GM12878 (cell line): ENCODE data around the gene PLXNA2. TPM values are rescaled to one million over a fixed set of nuclear protein-coding genes. Genes with fewer than 3 reads are reported as not detected.

Source experiments
- ATAC-seq: fragments of 200-7000 bp; cut with Tn5 transposase; 3 replicates; pipeline ENCODE4 v1.9.1; 2020; ENCODE audit warnings: mild to moderate bottlenecking, moderate library complexity
- BruUV-seq: library from RNA; stranded (reverse); fragments of 400-500 nt; replicated peaks from 2 replicates; lab custom pipeline; 2021; lab: Mats Ljungman, UMichigan
- CTCF ChIA-PET: fragments of 300-600 bp; sonication (Branson Sonifier 250); formaldehyde crosslinking; extraction: SDS; loops from one replicate; lab custom pipeline; 2021; ENCODE audit warnings: inconsistent platforms; lab: Yijun Ruan, JAX
- POLR2A ChIA-PET: fragments of 350-600 bp; formaldehyde crosslinking; extraction: SDS; loops from one replicate; lab custom pipeline; 2021; ENCODE audit warnings: inconsistent platforms; lab: Charles Lee
- RAD21 ChIA-PET: fragments of 300-600 bp; sonication (Branson Sonifier 250); formaldehyde crosslinking; loops from one replicate; lab custom pipeline; 2023; ENCODE audit warnings: antibody characterized with exemption; ENCODE audit not compliant: unreplicated experiment; lab: Charles Lee
- SMC1A ChIA-PET: fragments of 300-600 bp; sonication (Branson Sonifier 250); formaldehyde crosslinking; loops from one replicate; lab custom pipeline; 2023; ENCODE audit not compliant: unreplicated experiment, uncharacterized antibody; lab: Charles Lee
- DNase-seq: peaks from one replicate; pipeline ENCODE4 v3.0.0-alpha.2; 2011; ENCODE audit warnings: low read depth, low spot score
- FAIRE-seq: peaks from 3 replicates; lab custom pipeline; 2011; peaks lifted over from hg19 to GRCh38; lab: Jason Lieb, UNC
- H2AFZ ChIP-seq: 2 replicates; pipeline ENCODE4 v1.6.0; 2011; ENCODE audit warnings: low read depth, low read length, control low read depth; ENCODE audit not compliant: control insufficient read depth
- H3K27ac ChIP-seq: 2 replicates; pipeline ENCODE4 v1.5.1; 2011; ENCODE audit warnings: control low read depth; ENCODE audit not compliant: control insufficient read depth, insufficient read depth
- H3K27me3 ChIP-seq, 2 experiments: replicated peaks in 1 of 2; 2 replicates each; pipeline versions ENCODE4 v1.6.0 to v1.6.1; 2011; ENCODE audit warnings: low read length in 1 of 2; ENCODE audit not compliant: control insufficient read depth in 2 of 2, insufficient read depth in 2 of 2
- H3K36me3 ChIP-seq, 2 experiments: 2 replicates each; pipeline ENCODE4 v1.5.1; 2011; ENCODE audit warnings: low read length in 1 of 2; ENCODE audit not compliant: control insufficient read depth in 2 of 2, insufficient read depth in 2 of 2
- H3K4me1 ChIP-seq: 2 replicates; pipeline ENCODE4 v1.6.1; 2011; ENCODE audit warnings: mild to moderate bottlenecking, low read length, moderate library complexity, mixed read lengths; ENCODE audit not compliant: control insufficient read depth, insufficient read depth
- H3K4me2 ChIP-seq: 2 replicates; pipeline ENCODE4 v1.6.0; 2011; ENCODE audit warnings: control low read depth; ENCODE audit not compliant: control insufficient read depth, insufficient read depth
- H3K4me3 ChIP-seq: fragments of 200-600 bp; sonication (generic); 2 replicates; pipeline ENCODE4 v1.5.1; 2016
- H3K79me2 ChIP-seq: 2 replicates; pipeline ENCODE4 v1.6.0; 2011; ENCODE audit warnings: low read length; ENCODE audit not compliant: control insufficient read depth, insufficient read depth
- H3K9ac ChIP-seq: 2 replicates; pipeline ENCODE4 v1.8.0; 2011; ENCODE audit warnings: low read length, control low read depth, mixed read lengths; ENCODE audit not compliant: control insufficient read depth, insufficient read depth
- H3K9me3 ChIP-seq: replicated peaks from 3 replicates; pipeline ENCODE4 v1.5.1; 2011; ENCODE audit warnings: mild to moderate bottlenecking, low read length; ENCODE audit not compliant: control insufficient read depth, insufficient read depth
- H4K20me1 ChIP-seq: 2 replicates; pipeline ENCODE4 v1.6.0; 2011; ENCODE audit not compliant: control insufficient read depth, insufficient read depth
- ATF7 ChIP-seq: fragments of 450-650 bp; IDR thresholded peaks from 2 replicates; pipeline ENCODE4 v1.6.1; 2016; ENCODE audit warnings: low read depth, mild to moderate bottlenecking
- BCLAF1 ChIP-seq: fragments of 450-650 bp; IDR thresholded peaks from 2 replicates; pipeline ENCODE4 v1.6.1; 2017; ENCODE audit warnings: antibody characterized with exemption, mild to moderate bottlenecking, moderate library complexity
- BRCA1 ChIP-seq: IDR thresholded peaks from 2 replicates; pipeline ENCODE4 v1.6.1; 2011; ENCODE audit warnings: low read depth, low read length, improper control_type of control experiment
- CEBPB ChIP-seq, 2 experiments: fragments of 150-350 bp in 1 of 2; IDR thresholded peaks; 2 replicates each; pipeline ENCODE4 v1.6.1; 2012 to 2014; ENCODE audit warnings: low read depth in 2 of 2, low read length in 2 of 2, borderline replicate concordance in 1 of 2, inconsistent platforms in 1 of 2
- FOS ChIP-seq: IDR thresholded peaks from 3 replicates; pipeline ENCODE4 v1.6.1; 2011; ENCODE audit warnings: borderline replicate concordance; ENCODE audit not compliant: insufficient read length; ENCODE audit errors: extremely low read depth
- JUND ChIP-seq: IDR thresholded peaks from 2 replicates; pipeline ENCODE4 v1.6.1; 2012; ENCODE audit warnings: low read depth, mild to moderate bottlenecking, low read length, improper control_type of control experiment, moderate library complexity
- NR2C2 ChIP-seq: IDR thresholded peaks from 2 replicates; pipeline ENCODE4 v1.6.1; 2011; ENCODE audit warnings: borderline replicate concordance, low read depth; ENCODE audit not compliant: control insufficient read depth, insufficient read length
- SIN3A ChIP-seq: IDR thresholded peaks from 2 replicates; pipeline ENCODE4 v1.6.1; 2012; ENCODE audit warnings: low read depth, low read length, improper control_type of control experiment
- SUPT20H ChIP-seq: IDR thresholded peaks from 2 replicates; pipeline ENCODE4 v1.6.1; 2011; ENCODE audit warnings: low read depth, mild to moderate bottlenecking, low read length, moderate library complexity, borderline replicate concordance; ENCODE audit not compliant: control insufficient read depth
- ZNF274 ChIP-seq: IDR thresholded peaks from one replicate; pipeline ENCODE4 v1.8.0; 2011; ENCODE audit not compliant: insufficient read length, insufficient read depth
- ZZZ3 ChIP-seq: IDR thresholded peaks from 2 replicates; pipeline ENCODE4 v1.6.1; 2011; ENCODE audit warnings: low read depth; ENCODE audit not compliant: control insufficient read depth, insufficient read length
- WGBS: methylation state at CpG from one replicate; pipeline ENCODE4 v1.1.6; 2016; ENCODE audit warnings: low lambda C conversion rate; ENCODE audit not compliant: insufficient replicate concordance, insufficient coverage; ENCODE audit errors: missing lambda C conversion rate; 5-methylcytosine and 5-hydroxymethylcytosine counted together
- in situ Hi-C: fragments of 300-500 bp; cut with MboI; formaldehyde crosslinking; loops from 9 replicates; pipeline ENCODE4 v1.14.3; 2018; ENCODE audit warnings: mixed read lengths
- intact Hi-C: fragments of 100-400 bp; cut with micrococcal nuclease; formaldehyde crosslinking; loops from one replicate; pipeline ENCODE4 v1.14.2; 2022; ENCODE audit not compliant: unreplicated experiment
- polyA plus RNA-seq, 11 experiments: library from polyadenylated mRNA; depleted of rRNA in 4 of 11; unstranded in 6 of 11; stranded (reverse) in 5 of 11; fragments of >200 nt; fragmentation: Nextera tagmentation in 4 of 11; fragmentation: Illumina TruSeq in 1 of 11; extraction: Ambion mirVana in 4 of 11; extraction: Trizol in 1 of 11; gene quantifications; 1 replicate in 1 of 11; 2 replicates in 10 of 11; pipeline versions ENCODE4 v1.2.1 to v1.2.3, GENCODE V29; 2011 to 2016; ENCODE audit warnings: inconsistent platforms in 2 of 11, missing spikeins in 2 of 11, low read depth in 1 of 11
- total RNA-seq, 4 experiments: library from RNA; depleted of rRNA in 3 of 4; stranded (reverse); fragments of >200 nt in 3 of 4; fragmentation: Illumina TruSeq in 1 of 4; extraction: Trizol in 1 of 4; gene quantifications; 2 replicates each; pipeline versions ENCODE4 v1.2.1 to v1.2.3, GENCODE V29; 2013 to 2021
- TF ChIP-seq, protein P1 (sequence below): IDR thresholded peaks from 2 replicates; pipeline ENCODE4 v1.6.1; 2011; ENCODE audit warnings: low read depth, low read length, improper control_type of control experiment, borderline replicate concordance
- TF ChIP-seq, protein P2 (sequence below): fragments of 450-650 bp; formaldehyde crosslinking; IDR thresholded peaks from 2 replicates; pipeline ENCODE4 v1.5.0; 2022; ENCODE audit warnings: mild to moderate bottlenecking, missing genetic modification characterization

Gene PLXNA2
- total and polyA plus RNA-seq, 10 of the 15 experiments (the other 5 are each of a cell fraction or from before 2014, with no cell fraction given): under 0.01 to 0.08 (median 0.07) TPM; not detected in 4

DNA sequence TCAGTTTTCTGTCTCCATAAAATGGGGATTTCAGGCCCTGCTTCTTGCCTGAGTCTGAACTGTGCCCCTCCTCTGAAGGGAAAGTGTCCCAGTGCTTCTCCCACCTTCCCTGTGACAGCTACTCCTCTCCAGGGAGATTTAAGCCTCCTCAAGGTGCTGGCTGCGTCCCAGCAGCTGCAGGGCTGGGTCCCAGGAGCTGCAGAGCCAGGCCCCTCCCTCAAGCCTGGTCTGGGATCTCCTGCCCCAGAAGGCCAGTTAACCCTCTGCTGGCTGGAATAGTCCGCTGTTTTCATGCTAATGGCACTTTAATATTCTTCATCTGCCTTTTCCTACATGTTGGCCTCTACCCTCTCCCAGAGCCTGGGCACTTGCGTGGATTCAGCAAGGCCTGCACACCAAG lies 99.0 kb downstream of the PLXNA2 start:
- H3K4me1 ChIP-seq: no peaks in the 10 kb centered on the region
- CTCF ChIA-PET: interaction anchor here (0.5 to 2.2 kb wide), 2 partner anchors 78 to 94 kb away, joined by 6 to 9 read pairs; no protein-coding TSS in a partner anchor
- no peaks in the 10 kb centered on the region for H4K20me1 ChIP-seq
- no TSS peak for BruUV-seq
- in situ Hi-C loops (no loop called here), intact Hi-C loops (no loop called here)
- no peak for DNase-seq
- H3K79me2 ChIP-seq: no peaks in the 10 kb centered on the region
- H3K27ac ChIP-seq: no peak overlapping the region
- RAD21 ChIA-PET: no interaction called here
- no peaks in the 10 kb centered on the region for H3K9me3 ChIP-seq
- H3K4me2 ChIP-seq: no peak overlapping the region
- no peaks in the 10 kb centered on the region for H3K36me3 ChIP-seq
- WGBS: 17% methylated on average over 3 of the region's 3 CpGs
- H2AFZ ChIP-seq: no peak overlapping the region
- H3K4me3 ChIP-seq: no peak overlapping the region
- H3K27me3 ChIP-seq: no peaks in the 10 kb centered on the region; a peak in 1 of 4 replicates
- ATAC-seq: no peak
- POLR2A ChIA-PET: no interaction called here
- H3K9ac ChIP-seq: no peak overlapping the region
- SMC1A ChIA-PET: no interaction called here
- TF ChIP-seq SIN3A (no peak), NR2C2 (no peak), ATF7 (no peak), SUPT20H (no peak), ZNF274 (no peak), FOS (no peak), BCLAF1 (no peak), BRCA1 (no peak), JUND (no peak), CEBPB (IDR thresholded peaks at IDR 0.05; ENCODE audit: borderline replicate concordance in 1 of 2, low read depth in 2 of 2, low read length in 2 of 2) (no peak), ZZZ3 (no peak)
- TF ChIP-seq, protein P1, sequence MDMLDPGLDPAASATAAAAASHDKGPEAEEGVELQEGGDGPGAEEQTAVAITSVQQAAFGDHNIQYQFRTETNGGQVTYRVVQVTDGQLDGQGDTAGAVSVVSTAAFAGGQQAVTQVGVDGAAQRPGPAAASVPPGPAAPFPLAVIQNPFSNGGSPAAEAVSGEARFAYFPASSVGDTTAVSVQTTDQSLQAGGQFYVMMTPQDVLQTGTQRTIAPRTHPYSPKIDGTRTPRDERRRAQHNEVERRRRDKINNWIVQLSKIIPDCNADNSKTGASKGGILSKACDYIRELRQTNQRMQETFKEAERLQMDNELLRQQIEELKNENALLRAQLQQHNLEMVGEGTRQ: no peak
- TF ChIP-seq, protein P2, sequence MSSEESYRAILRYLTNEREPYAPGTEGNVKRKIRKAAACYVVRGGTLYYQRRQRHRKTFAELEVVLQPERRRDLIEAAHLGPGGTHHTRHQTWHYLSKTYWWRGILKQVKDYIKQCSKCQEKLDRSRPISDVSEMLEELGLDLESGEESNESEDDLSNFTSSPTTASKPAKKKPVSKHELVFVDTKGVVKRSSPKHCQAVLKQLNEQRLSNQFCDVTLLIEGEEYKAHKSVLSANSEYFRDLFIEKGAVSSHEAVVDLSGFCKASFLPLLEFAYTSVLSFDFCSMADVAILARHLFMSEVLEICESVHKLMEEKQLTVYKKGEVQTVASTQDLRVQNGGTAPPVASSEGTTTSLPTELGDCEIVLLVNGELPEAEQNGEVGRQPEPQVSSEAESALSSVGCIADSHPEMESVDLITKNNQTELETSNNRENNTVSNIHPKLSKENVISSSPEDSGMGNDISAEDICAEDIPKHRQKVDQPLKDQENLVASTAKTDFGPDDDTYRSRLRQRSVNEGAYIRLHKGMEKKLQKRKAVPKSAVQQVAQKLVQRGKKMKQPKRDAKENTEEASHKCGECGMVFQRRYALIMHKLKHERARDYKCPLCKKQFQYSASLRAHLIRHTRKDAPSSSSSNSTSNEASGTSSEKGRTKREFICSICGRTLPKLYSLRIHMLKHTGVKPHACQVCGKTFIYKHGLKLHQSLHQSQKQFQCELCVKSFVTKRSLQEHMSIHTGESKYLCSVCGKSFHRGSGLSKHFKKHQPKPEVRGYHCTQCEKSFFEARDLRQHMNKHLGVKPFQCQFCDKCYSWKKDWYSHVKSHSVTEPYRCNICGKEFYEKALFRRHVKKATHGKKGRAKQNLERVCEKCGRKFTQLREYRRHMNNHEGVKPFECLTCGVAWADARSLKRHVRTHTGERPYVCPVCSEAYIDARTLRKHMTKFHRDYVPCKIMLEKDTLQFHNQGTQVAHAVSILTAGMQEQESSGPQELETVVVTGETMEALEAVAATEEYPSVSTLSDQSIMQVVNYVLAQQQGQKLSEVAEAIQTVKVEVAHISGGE: no peak
- no peak for FAIRE-seq
